Fibroblast of lung (primary cell): Measurements from ENCODE around the gene AK4. TPM values are rescaled to one million over a fixed set of nuclear protein-coding genes. Genes with fewer than 3 reads are reported as not detected.

Experiments used
- DNase-seq, 2 donors: peaks; one replicate each; pipeline versions ENCODE4 v3.0.0 to v3.0.0-alpha.2; 2010; ENCODE audit warnings: low read depth in 2 of 2
- H2AFZ ChIP-seq: 2 replicates; pipeline ENCODE4 v1.5.1; 2012; ENCODE audit warnings: low read length, control low read depth, inconsistent platforms
- H3K27ac ChIP-seq: 2 replicates; pipeline ENCODE4 v1.5.1; 2011; ENCODE audit warnings: low read length, control low read depth; ENCODE audit not compliant: insufficient read depth
- H3K27me3 ChIP-seq: 2 replicates; pipeline ENCODE4 v1.5.1; 2011; ENCODE audit warnings: mild to moderate bottlenecking, low read length; ENCODE audit not compliant: control insufficient read depth, insufficient read depth
- H3K36me3 ChIP-seq: 2 replicates; pipeline ENCODE4 v1.5.1; 2011; ENCODE audit warnings: low read length; ENCODE audit not compliant: control insufficient read depth, insufficient read depth
- H3K4me1 ChIP-seq: 2 replicates; pipeline ENCODE4 v1.5.1; 2011; ENCODE audit warnings: low read length; ENCODE audit not compliant: control insufficient read depth, insufficient read depth; ENCODE audit errors: extremely low read depth
- H3K4me2 ChIP-seq: 2 replicates; pipeline ENCODE4 v1.5.1; 2011; ENCODE audit warnings: low read length, control low read depth; ENCODE audit not compliant: insufficient read depth; ENCODE audit errors: extremely low read depth
- H3K4me3 ChIP-seq, 4 experiments: fragments of 200-600 bp in 1 of 4; sonication (generic) in 1 of 4; replicated peaks in 1 of 4; 2 replicates each; pipeline ENCODE4 v1.5.1; 2011 to 2016; ENCODE audit warnings: low read length in 4 of 4, low read depth in 3 of 4, mild to moderate bottlenecking in 3 of 4, control low read depth in 2 of 4, inconsistent platforms in 1 of 4, mixed read lengths in 1 of 4; ENCODE audit not compliant: insufficient read depth in 1 of 4; ENCODE audit errors: control extremely low read depth in 1 of 4
- H3K79me2 ChIP-seq: 2 replicates; pipeline ENCODE4 v1.5.1; 2012; ENCODE audit warnings: mild to moderate bottlenecking, low read length, inconsistent platforms; ENCODE audit not compliant: control insufficient read depth, insufficient read depth
- H3K9ac ChIP-seq: 2 replicates; pipeline ENCODE4 v1.5.1; 2011; ENCODE audit warnings: mild to moderate bottlenecking, low read length, control low read depth; ENCODE audit not compliant: insufficient read depth
- H3K9me3 ChIP-seq: 2 replicates; pipeline ENCODE4 v1.5.1; 2012; ENCODE audit warnings: low read depth, low read length; ENCODE audit not compliant: control insufficient read depth, insufficient read depth
- H4K20me1 ChIP-seq: 2 replicates; pipeline ENCODE4 v1.5.1; 2011; ENCODE audit warnings: low read length; ENCODE audit not compliant: control insufficient read depth, insufficient read depth; ENCODE audit errors: extremely low read depth
- CTCF ChIP-seq, 2 donors: IDR thresholded peaks in 1 of 2; conservative IDR thresholded peaks in 1 of 2; 1 replicate in 1 of 2; 2 replicates in 1 of 2; pipeline ENCODE4 v1.5.1; 2011 to 2012; ENCODE audit warnings: low read length in 2 of 2, control low read depth in 1 of 2, inconsistent platforms in 1 of 2, low read depth in 1 of 2, mild to moderate bottlenecking in 1 of 2
- EZH2 ChIP-seq: IDR thresholded peaks from 2 replicates; pipeline ENCODE4 v1.5.1; 2012; ENCODE audit warnings: low read length, control low read depth, mild to moderate bottlenecking; ENCODE audit errors: missing control alignments
- polyA plus RNA-seq, 2 donors: library from polyadenylated mRNA; depleted of rRNA in 1 of 2; stranded (reverse) in 1 of 2; unstranded in 1 of 2; fragments of >200 nt; gene quantifications; 2 replicates each; pipeline ENCODE4 v1.2.1, GENCODE V29; 2011 to 2012; ENCODE audit warnings: missing spikeins in 1 of 2
- total RNA-seq: library from RNA; depleted of rRNA; stranded (reverse); fragments of >200 nt; gene quantifications from 2 replicates; pipeline ENCODE4 v1.2.1, GENCODE V29; 2014

Gene AK4
- total and polyA plus RNA-seq, 2 donors (not counting 1 experiment from before 2014, with no cell fraction given): 6.3 to 49.3 TPM

DNA sequence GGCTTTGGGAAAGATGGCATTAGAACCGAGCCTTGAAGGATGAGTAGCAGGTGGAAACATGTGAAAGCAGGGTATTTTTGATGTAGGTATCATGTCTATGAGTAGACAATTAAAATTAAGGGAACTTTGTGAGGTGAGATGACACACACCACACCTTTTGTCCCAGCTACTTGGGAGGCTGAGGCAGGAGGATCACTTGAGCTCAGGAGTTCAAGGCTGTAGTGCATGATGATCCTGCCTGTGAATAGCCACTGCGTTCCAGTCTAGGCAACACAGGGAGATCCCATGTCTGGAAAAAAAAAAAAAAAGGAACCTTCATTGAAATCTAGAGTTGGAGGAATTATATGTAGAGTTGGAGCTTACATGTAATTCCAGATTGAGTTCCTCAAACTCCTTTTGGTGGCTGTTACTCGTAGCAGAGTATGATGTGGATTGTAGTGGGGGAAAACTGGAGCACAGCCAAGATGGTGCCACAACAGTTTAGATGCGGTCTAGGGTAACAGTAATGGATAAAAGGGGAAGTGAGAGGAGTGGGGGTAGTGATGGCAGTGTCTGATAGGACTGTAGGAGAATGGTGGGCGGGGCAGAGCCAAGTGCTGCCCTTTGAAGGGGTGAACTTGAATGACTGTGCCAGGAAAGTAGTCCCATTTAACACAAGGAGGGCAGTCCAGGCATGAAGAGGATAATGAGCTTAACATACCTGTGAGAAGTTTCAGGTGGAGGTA, 17.4 kb downstream of the AK4 start:
- H3K4me3 ChIP-seq: no peak overlapping the region
- H2AFZ ChIP-seq: no peak overlapping the region
- no peaks in the 10 kb centered on the region for H3K4me1 ChIP-seq
- H3K9me3 ChIP-seq: no peaks in the 10 kb centered on the region
- no peak overlapping the region for H3K4me2 ChIP-seq
- H3K36me3 ChIP-seq: no peaks in the 10 kb centered on the region
- H3K27me3 ChIP-seq: no peaks in the 10 kb centered on the region
- H3K9ac ChIP-seq: no peak overlapping the region
- no peak overlapping the region for H3K27ac ChIP-seq
- no peaks in the 10 kb centered on the region for H3K79me2 ChIP-seq
- DNase-seq: no peak
- TF ChIP-seq EZH2 (no peak), CTCF (conservative IDR thresholded peaks at IDR 0.05 in 1 of 2, IDR thresholded peaks at IDR 0.05 in 1 of 2; ENCODE audit: low read depth in 1 of 2, low read length in 2 of 2) (no peak)
- no peaks in the 10 kb centered on the region for H4K20me1 ChIP-seq

DNA sequence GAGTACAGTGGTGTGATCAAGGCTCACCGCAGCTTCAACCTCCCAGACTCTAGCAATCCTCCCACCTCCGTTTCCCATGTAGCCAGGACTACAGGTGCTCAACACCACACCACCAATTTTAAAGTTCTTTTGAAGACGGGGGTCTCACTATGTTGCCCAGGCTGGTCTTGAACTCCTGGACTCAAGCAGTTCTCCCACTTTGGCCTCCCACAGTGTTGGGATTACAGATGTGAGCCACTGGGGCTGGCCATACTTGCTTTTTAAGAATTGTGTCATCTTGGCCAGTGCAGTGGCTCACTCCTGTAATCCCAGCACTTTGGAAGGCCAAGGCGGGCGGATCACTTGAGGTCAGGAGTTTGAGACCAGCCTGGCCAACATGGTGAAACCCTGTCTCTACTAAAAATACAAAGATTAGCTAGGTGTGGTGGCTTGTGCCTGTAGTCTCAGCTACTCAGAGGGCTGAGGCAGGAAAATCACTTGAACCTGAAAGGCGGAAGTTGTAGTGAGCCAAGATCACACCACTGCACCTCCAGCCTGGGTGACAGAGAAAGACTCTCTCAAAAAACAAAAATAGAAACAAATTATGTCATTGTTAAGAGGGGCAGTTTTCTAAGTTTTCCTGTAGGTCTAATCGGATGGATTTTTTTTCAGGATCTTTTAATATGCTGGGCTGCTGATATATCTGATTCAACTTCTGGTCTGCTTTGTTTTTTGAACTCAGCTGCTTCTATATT, 18.7 kb downstream of the AK4 start:
- H3K27me3 ChIP-seq: no peaks in the 10 kb centered on the region
- H3K79me2 ChIP-seq: no peaks in the 10 kb centered on the region
- no peak for DNase-seq
- no peaks in the 10 kb centered on the region for H3K9me3 ChIP-seq
- no peaks in the 10 kb centered on the region for H3K4me1 ChIP-seq
- H3K4me3 ChIP-seq: no peak overlapping the region
- TF ChIP-seq CTCF (conservative IDR thresholded peaks at IDR 0.05 in 1 of 2, IDR thresholded peaks at IDR 0.05 in 1 of 2; ENCODE audit: low read depth in 1 of 2, low read length in 2 of 2) (no peak), EZH2 (no peak)
- no peak overlapping the region for H3K9ac ChIP-seq
- no peaks in the 10 kb centered on the region for H3K36me3 ChIP-seq
- no peaks in the 10 kb centered on the region for H4K20me1 ChIP-seq
- H3K4me2 ChIP-seq: no peak overlapping the region
- H2AFZ ChIP-seq: no peak overlapping the region
- H3K27ac ChIP-seq: no peak overlapping the region

DNA sequence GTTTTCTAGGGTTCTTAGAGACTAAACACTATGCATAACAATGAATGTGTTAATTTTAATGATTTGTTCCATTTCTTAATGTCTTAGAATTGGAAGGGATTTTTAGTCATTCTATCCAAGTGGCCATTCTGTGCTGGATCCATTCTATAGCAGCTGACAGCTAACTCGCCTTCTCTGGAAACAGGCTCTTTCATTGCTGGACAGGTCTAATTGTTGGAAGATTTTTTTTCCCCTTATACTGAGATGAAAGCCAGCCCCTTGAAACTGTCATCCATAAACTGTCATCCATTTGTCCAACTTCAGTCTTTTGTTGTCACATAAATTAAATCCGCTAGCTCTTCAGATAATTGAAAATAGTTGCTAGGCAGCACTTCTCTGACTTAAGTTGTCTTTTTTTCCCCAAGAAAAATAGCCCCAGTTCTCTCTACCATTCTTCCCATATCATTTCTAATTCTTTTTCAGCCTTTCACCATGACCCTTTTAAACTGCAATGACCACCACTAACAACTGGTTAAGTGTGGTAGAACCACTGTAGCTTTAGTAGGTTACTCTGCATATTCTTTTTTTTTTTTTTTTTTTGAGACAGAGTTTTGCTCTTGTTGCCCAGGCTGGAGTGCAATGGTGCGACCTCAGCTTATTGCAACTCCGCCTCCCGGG, 19.7 kb downstream of the AK4 start:
- Histone ChIP-seq H3K79me2 (no peaks in the 10 kb centered on the region), H3K4me2 (no peak overlapping the region), H2AFZ (no peak overlapping the region), H3K9ac (no peak overlapping the region), H3K4me3 (no peak overlapping the region), H3K27ac (no peak overlapping the region), H4K20me1 (no peaks in the 10 kb centered on the region), H3K27me3 (no peaks in the 10 kb centered on the region), H3K9me3 (no peaks in the 10 kb centered on the region), H3K4me1 (no peaks in the 10 kb centered on the region), H3K36me3 (no peaks in the 10 kb centered on the region)
- no peak for DNase-seq
- TF ChIP-seq CTCF (conservative IDR thresholded peaks at IDR 0.05 in 1 of 2, IDR thresholded peaks at IDR 0.05 in 1 of 2; ENCODE audit: low read depth in 1 of 2, low read length in 2 of 2) (no peak), EZH2 (no peak)
